HepG2 (cell line): ENCODE measurements around the gene RNASE8. TPM values are rescaled to one million over a fixed set of nuclear protein-coding genes. Genes with fewer than 3 reads are reported as not detected.

ENCODE experiments used
- FOXP1 ChIP-seq, 2 experiments: fragments of 450-650 bp in 1 of 2; IDR thresholded peaks; 2 replicates each; pipeline ENCODE4 v1.6.1; 2017 to 2018; ENCODE audit warnings: antibody characterized with exemption in 1 of 2
- GLI4 ChIP-seq: sonication (generic); formaldehyde crosslinking; IDR thresholded peaks from 2 replicates; pipeline ENCODE4 v1.5.1; 2020; ENCODE audit warnings: missing genetic modification reagents, mild to moderate bottlenecking, moderate library complexity, borderline replicate concordance
- HCFC1 ChIP-seq: fragments of 150-350 bp; IDR thresholded peaks from 2 replicates; pipeline ENCODE4 v1.6.1; 2014; ENCODE audit warnings: low read depth, low read length
- HNF4A ChIP-seq: sonication (generic); formaldehyde crosslinking; IDR thresholded peaks from 2 replicates; pipeline ENCODE4 v1.4.0; 2020; ENCODE audit warnings: missing genetic modification reagents
- MAZ ChIP-seq, 2 experiments: sonication (generic) in 1 of 2; formaldehyde crosslinking in 1 of 2; IDR thresholded peaks; 2 replicates each; pipeline versions ENCODE4 v1.5.0 to v1.6.1; 2012 to 2020; ENCODE audit warnings: low read depth in 2 of 2, mild to moderate bottlenecking in 2 of 2, borderline replicate concordance in 1 of 2, improper control_type of control experiment in 1 of 2, low read length in 1 of 2, missing genetic modification reagents in 1 of 2, moderate library complexity in 1 of 2
- MIER2 ChIP-seq: IDR thresholded peaks from 2 replicates; pipeline ENCODE4 v1.6.1; 2016; ENCODE audit warnings: missing biosample characterization, missing genetic modification reagents
- PHF8 ChIP-seq: sonication (generic); formaldehyde crosslinking; IDR thresholded peaks from 2 replicates; pipeline ENCODE4 v1.5.0; 2020; ENCODE audit warnings: missing genetic modification reagents
- POLR2A ChIP-seq, 2 experiments: IDR thresholded peaks; 2 replicates each; pipeline ENCODE4 v1.6.1; 2011; ENCODE audit warnings: low read depth in 2 of 2, low read length in 2 of 2, mild to moderate bottlenecking in 1 of 2, moderate library complexity in 1 of 2; ENCODE audit not compliant: insufficient read depth in 1 of 2
- SMAD1 ChIP-seq: sonication (generic); formaldehyde crosslinking; IDR thresholded peaks from 2 replicates; pipeline ENCODE4 v1.4.0; 2020; ENCODE audit warnings: missing genetic modification reagents, low read depth, mild to moderate bottlenecking, borderline replicate concordance
- ZBTB37 ChIP-seq: sonication (generic); formaldehyde crosslinking; IDR thresholded peaks from 2 replicates; pipeline ENCODE4 v1.4.0; 2020; ENCODE audit warnings: mild to moderate bottlenecking, missing genetic modification reagents
- ZNF574 ChIP-seq: sonication (generic); formaldehyde crosslinking; IDR thresholded peaks from 2 replicates; pipeline ENCODE4 v1.4.0; 2020; ENCODE audit warnings: missing genetic modification reagents
- ZNF788 ChIP-seq: sonication (generic); formaldehyde crosslinking; IDR thresholded peaks from 2 replicates; pipeline ENCODE4 v1.5.0; 2020; ENCODE audit warnings: mild to moderate bottlenecking, missing genetic modification reagents, borderline replicate concordance
- ZSCAN21 ChIP-seq: sonication (generic); formaldehyde crosslinking; IDR thresholded peaks from 2 replicates; pipeline ENCODE4 v1.8.0; 2022; ENCODE audit warnings: mild to moderate bottlenecking, missing genetic modification reagents, moderate library complexity, borderline replicate concordance
- ZSCAN25 ChIP-seq: sonication (generic); formaldehyde crosslinking; IDR thresholded peaks from 2 replicates; pipeline ENCODE4 v1.8.0; 2022; ENCODE audit warnings: mild to moderate bottlenecking, missing genetic modification reagents
- polyA plus RNA-seq, 8 experiments: library from polyadenylated mRNA; depleted of rRNA in 3 of 8; stranded (reverse) in 7 of 8; unstranded in 1 of 8; fragments of >200 nt; fragmentation: Illumina TruSeq in 4 of 8; extraction: Trizol in 4 of 8; gene quantifications; 2 replicates each; pipeline versions ENCODE4 v1.2.1 to v1.2.3, GENCODE V29; 2011 to 2016; ENCODE audit warnings: low read depth in 4 of 8, missing spikeins in 1 of 8, mixed read lengths in 1 of 8; ENCODE audit not compliant: insufficient read depth in 1 of 8
- total RNA-seq, 5 experiments: library from RNA; depleted of rRNA; stranded (reverse); fragments of >200 nt; fragmentation: Illumina TruSeq; extraction: Trizol; gene quantifications; 2 replicates each; pipeline ENCODE4 v1.2.3, GENCODE V29; 2016; ENCODE audit warnings: low read depth in 1 of 5
- TF ChIP-seq, protein P1 (sequence below): sonication (generic); formaldehyde crosslinking; IDR thresholded peaks from 2 replicates; pipeline ENCODE4 v1.4.0; 2020; ENCODE audit warnings: missing genetic modification reagents
- TF ChIP-seq, protein P2 (sequence below): IDR thresholded peaks from 2 replicates; pipeline ENCODE4 v1.6.1; 2016; ENCODE audit warnings: low read depth, control low read depth
- TF ChIP-seq, protein P3 (sequence below): sonication (generic); formaldehyde crosslinking; conservative IDR thresholded peaks from 2 replicates; pipeline ENCODE4 v1.8.0; 2022; ENCODE audit warnings: low read depth, missing genetic modification reagents

The RNASE8 gene
- total and polyA plus RNA-seq, 2 of the 13 experiments (the other 11 are each of a cell fraction or from before 2014, with no cell fraction given) = not detected

DNA sequence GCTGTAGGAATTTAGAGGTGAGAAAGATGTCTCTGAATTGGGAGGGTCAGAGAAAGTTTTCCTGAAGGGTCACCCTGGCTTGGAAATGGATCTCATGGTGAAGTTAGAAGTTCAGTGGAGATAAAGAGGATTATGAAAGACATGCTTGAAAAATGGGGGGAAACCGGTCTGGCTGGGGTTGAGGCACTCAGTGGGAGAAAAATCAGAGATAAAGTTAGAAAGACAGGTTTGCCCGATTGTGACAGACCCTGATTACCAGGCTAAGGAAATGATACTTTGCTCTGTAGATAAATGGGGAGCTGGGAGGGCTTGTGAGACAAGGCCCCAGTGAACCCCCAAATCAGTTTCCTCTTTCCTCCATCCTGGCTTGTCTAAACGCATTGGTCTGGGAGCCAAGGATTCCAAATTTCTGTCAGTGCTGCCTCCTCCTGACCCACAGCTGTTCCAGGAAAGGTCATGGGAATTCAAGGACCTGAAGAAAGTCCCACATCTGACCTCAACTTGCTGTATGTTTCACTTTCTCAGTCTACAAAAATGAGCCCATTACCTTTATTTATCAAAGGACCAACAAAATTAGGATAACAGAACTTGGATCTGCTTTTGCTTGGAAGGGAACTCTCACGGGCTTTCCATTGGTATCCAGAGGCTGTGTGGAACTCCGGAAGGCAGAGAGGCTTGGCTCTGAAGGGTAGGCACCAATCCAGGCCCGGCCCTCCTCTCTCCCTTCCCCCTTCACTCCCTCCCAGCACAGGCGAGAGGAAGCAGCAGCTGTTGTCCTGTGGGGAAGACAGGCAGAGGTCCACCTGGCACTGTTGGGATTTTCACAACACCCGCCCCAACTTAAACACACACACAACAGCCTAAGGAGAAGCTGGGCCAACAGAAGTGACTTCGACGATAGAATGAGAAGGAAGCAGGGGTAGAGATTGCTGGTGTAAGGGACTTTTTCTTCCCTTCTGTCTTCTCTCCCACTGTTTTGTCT is 18.9 kb upstream of the RNASE8 start (continued):
- 0 out of 2 replicates have a peak, but pooled peaks have one; percentile 34 for TF ChIP-seq ZBTB37 (CRISPR knock-in tag)
- TF ChIP-seq ZNF788 (CRISPR knock-in tag) = peak; percentile 32; the same call in 1 of the 2 replicates
- TF ChIP-seq SMAD1 (CRISPR knock-in tag) = peak; percentile 65; the same call in 1 of the 2 replicates
- TF ChIP-seq HCFC1 = no peak
- peak; percentile 14; the same call in 1 of the 2 replicates for TF ChIP-seq MIER2 (CRISPR knock-in tag)
- TF ChIP-seq MAZ (IDR thresholded peaks at IDR 0.05; ENCODE audit: borderline replicate concordance, low read depth, low read length) = 0 out of 2 replicates have a peak, but pooled peaks have one; percentile 45
- no peak for TF ChIP-seq MAZ (CRISPR knock-in tag; IDR thresholded peaks at IDR 0.05; ENCODE audit: low read depth)
- 0 out of 2 replicates have a peak, but pooled peaks have one; percentile 26 for TF ChIP-seq ZSCAN25 (CRISPR knock-in tag)
- TF ChIP-seq, protein P1, sequence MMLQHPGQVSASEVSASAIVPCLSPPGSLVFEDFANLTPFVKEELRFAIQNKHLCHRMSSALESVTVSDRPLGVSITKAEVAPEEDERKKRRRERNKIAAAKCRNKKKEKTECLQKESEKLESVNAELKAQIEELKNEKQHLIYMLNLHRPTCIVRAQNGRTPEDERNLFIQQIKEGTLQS (CRISPR knock-in tag) = 0 out of 2 replicates have a peak, but pooled peaks have one; percentile 3
- TF ChIP-seq POLR2A (IDR thresholded peaks at IDR 0.05; ENCODE audit: insufficient read depth in 1 of 2, low read depth in 2 of 2, low read length in 2 of 2) = peak in 1 of 2 experiments; percentile 65; a peak in 2 of 4 replicates
- TF ChIP-seq, protein P2, sequence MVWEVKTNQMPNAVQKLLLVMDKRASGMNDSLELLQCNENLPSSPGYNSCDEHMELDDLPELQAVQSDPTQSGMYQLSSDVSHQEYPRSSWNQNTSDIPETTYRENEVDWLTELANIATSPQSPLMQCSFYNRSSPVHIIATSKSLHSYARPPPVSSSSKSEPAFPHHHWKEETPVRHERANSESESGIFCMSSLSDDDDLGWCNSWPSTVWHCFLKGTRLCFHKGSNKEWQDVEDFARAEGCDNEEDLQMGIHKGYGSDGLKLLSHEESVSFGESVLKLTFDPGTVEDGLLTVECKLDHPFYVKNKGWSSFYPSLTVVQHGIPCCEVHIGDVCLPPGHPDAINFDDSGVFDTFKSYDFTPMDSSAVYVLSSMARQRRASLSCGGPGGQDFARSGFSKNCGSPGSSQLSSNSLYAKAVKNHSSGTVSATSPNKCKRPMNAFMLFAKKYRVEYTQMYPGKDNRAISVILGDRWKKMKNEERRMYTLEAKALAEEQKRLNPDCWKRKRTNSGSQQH = 0 out of 2 replicates have a peak, but pooled peaks have one; percentile 49
- TF ChIP-seq ZSCAN21 (CRISPR knock-in tag) = no peak
- TF ChIP-seq, protein P3, sequence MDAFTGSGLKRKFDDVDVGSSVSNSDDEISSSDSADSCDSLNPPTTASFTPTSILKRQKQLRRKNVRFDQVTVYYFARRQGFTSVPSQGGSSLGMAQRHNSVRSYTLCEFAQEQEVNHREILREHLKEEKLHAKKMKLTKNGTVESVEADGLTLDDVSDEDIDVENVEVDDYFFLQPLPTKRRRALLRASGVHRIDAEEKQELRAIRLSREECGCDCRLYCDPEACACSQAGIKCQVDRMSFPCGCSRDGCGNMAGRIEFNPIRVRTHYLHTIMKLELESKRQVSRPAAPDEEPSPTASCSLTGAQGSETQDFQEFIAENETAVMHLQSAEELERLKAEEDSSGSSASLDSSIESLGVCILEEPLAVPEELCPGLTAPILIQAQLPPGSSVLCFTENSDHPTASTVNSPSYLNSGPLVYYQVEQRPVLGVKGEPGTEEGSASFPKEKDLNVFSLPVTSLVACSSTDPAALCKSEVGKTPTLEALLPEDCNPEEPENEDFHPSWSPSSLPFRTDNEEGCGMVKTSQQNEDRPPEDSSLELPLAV (CRISPR knock-in tag) = no peak
- TF ChIP-seq HNF4A (CRISPR knock-in tag) = 0 out of 2 replicates have a peak, but pooled peaks have one; percentile 24
- TF ChIP-seq ZNF574 (CRISPR knock-in tag) = peak; percentile 39; the same call in 1 of the 2 replicates
- TF ChIP-seq GLI4 (CRISPR knock-in tag) = no peak
- TF ChIP-seq FOXP1 (IDR thresholded peaks at IDR 0.05) = no peak
- 0 out of 2 replicates have a peak, but pooled peaks have one; percentile 55 for TF ChIP-seq FOXP1 (CRISPR knock-in tag; IDR thresholded peaks at IDR 0.05)
- TF ChIP-seq PHF8 = 0 out of 2 replicates have a peak, but pooled peaks have one; percentile 21
